Neuronal stem cell (in vitro differentiated cells): ENCODE data around the gene RASGRF2. TPM values are rescaled to one million over a fixed set of nuclear protein-coding genes. Genes with fewer than 3 reads are reported as not detected.

Experiments
- small RNA-seq: library from polyadenylated mRNA; stranded (forward); fragments of <200 nt; extraction: miRNeasy Mini kit (QIAGEN cat#:217004); gene quantifications from one replicate; pipeline ENCODE3, GENCODE V24; 2013; ENCODE audit not compliant: insufficient read depth

The RASGRF2 gene

Small RNAs within 50 kb of the gene (small RNA-seq; reads per million reads assigned to genes)
- not detected for gene AC026436.1
